B cell (primary cell): ENCODE measurements around the gene HSPB9. TPM values are rescaled to one million over a fixed set of nuclear protein-coding genes. Genes with fewer than 3 reads are reported as not detected.

Experiments used
- ATAC-seq: fragments of 200-7000 bp; cut with Tn5 transposase; one replicate; pipeline ENCODE4 v1.10.0; 2021; ENCODE audit warnings: low read depth, mild to moderate bottlenecking, moderate number of reproducible peaks, moderate library complexity
- CTCF ChIA-PET: fragments of 350-600 bp; sonication (Branson Sonifier 250); formaldehyde crosslinking; loops from one replicate; lab custom pipeline; 2021; ENCODE audit warnings: antibody characterized with exemption, inconsistent platforms; lab: Charles Lee
- POLR2A ChIA-PET: fragments of 350-600 bp; sonication (Branson Sonifier 250); formaldehyde crosslinking; loops from one replicate; lab custom pipeline; 2021; ENCODE audit warnings: antibody characterized with exemption; lab: Charles Lee
- DNase-seq: peaks from one replicate; pipeline ENCODE4 v3.0.0; 2013
- H2AFZ ChIP-seq: 2 replicates; pipeline ENCODE4 v1.6.1; 2012; ENCODE audit warnings: mild to moderate bottlenecking, low read depth, low read length; ENCODE audit not compliant: insufficient read depth, poor library complexity, severe bottlenecking
- H3K27ac ChIP-seq, 2 donors: 1 replicate in 1 of 2; 2 replicates in 1 of 2; pipeline ENCODE4 v1.5.1; 2012 to 2013; ENCODE audit warnings: low read length in 2 of 2, mild to moderate bottlenecking in 2 of 2, moderate library complexity in 1 of 2
- H3K27me3 ChIP-seq, 4 experiments: fragments of 200-600 bp in 1 of 4; sonication (generic) in 1 of 4; replicated peaks in 1 of 4; 1 replicate in 2 of 4; 2 replicates in 2 of 4; pipeline versions ENCODE4 v1.6.1 to v1.7.0; 2013 to 2016; ENCODE audit warnings: low read length in 3 of 4, mild to moderate bottlenecking in 2 of 4, mixed read lengths in 1 of 4, moderate library complexity in 1 of 4; ENCODE audit not compliant: insufficient read depth in 4 of 4, control insufficient read depth in 3 of 4; ENCODE audit errors: control extremely low read depth in 1 of 4
- H3K36me3 ChIP-seq, 2 experiments: replicated peaks in 1 of 2; 1 replicate in 1 of 2; 2 replicates in 1 of 2; pipeline versions ENCODE4 v1.6.1 to v1.7.1; 2013; ENCODE audit warnings: low read length in 1 of 2; ENCODE audit not compliant: insufficient read depth in 2 of 2, control insufficient read depth in 1 of 2; ENCODE audit errors: control extremely low read depth in 1 of 2, extremely low read depth in 1 of 2
- H3K4me1 ChIP-seq, 2 donors: fragments of 200-600 bp in 1 of 2; sonication (generic) in 1 of 2; 1 replicate in 1 of 2; 2 replicates in 1 of 2; pipeline versions ENCODE4 v1.5.1 to v1.6.1; 2013 to 2017; ENCODE audit warnings: low read length in 2 of 2; ENCODE audit not compliant: control insufficient read depth in 2 of 2, insufficient read depth in 2 of 2
- H3K4me2 ChIP-seq: replicated peaks from 2 replicates; pipeline ENCODE3; 2012; ENCODE audit warnings: mild to moderate bottlenecking, low read depth, low read length; ENCODE audit not compliant: poor library complexity, severe bottlenecking
- H3K4me3 ChIP-seq, 5 experiments: fragments of 200-600 bp in 1 of 5; sonication (generic) in 1 of 5; 1 replicate in 3 of 5; 2 replicates in 2 of 5; pipeline versions ENCODE4 v1.5.1 to v1.7.0; 2011 to 2016; ENCODE audit warnings: low read length in 4 of 5, mild to moderate bottlenecking in 4 of 5, low read depth in 2 of 5, control low read depth in 1 of 5, moderate library complexity in 1 of 5; ENCODE audit not compliant: insufficient read depth in 1 of 5; ENCODE audit errors: control extremely low read depth in 1 of 5, extremely low read depth in 1 of 5
- H3K79me2 ChIP-seq: fragments of 200-600 bp; sonication (generic); one replicate; pipeline ENCODE4 v1.6.0; 2016; ENCODE audit warnings: low read length; ENCODE audit not compliant: control insufficient read depth, insufficient read depth
- H3K9ac ChIP-seq: fragments of 200-600 bp; sonication (generic); 2 replicates; pipeline ENCODE4 v1.6.1; 2017; ENCODE audit warnings: mild to moderate bottlenecking, low read length, moderate library complexity
- H3K9me3 ChIP-seq, 3 donors: one replicate each; pipeline versions ENCODE4 v1.6.1 to v1.7.1; 2013; ENCODE audit warnings: low read length in 2 of 3; ENCODE audit not compliant: control insufficient read depth in 2 of 3, insufficient read depth in 1 of 3; ENCODE audit errors: control extremely low read depth in 1 of 3
- H4K20me1 ChIP-seq: 2 replicates; pipeline ENCODE4 v1.6.0; 2012; ENCODE audit warnings: mild to moderate bottlenecking, low read length; ENCODE audit not compliant: insufficient read depth, control insufficient read depth, poor library complexity, severe bottlenecking
- H3K27ac Mint-ChIP-seq: one replicate; pipeline ENCODE4 v1.8.0; 2021; ENCODE audit warnings: mixed read lengths
- H3K27me3 Mint-ChIP-seq: one replicate; pipeline ENCODE4 v1.8.0; 2021; ENCODE audit warnings: mixed read lengths
- H3K4me1 Mint-ChIP-seq: one replicate; pipeline ENCODE4 v1.8.0; 2021; ENCODE audit warnings: mixed read lengths
- H3K4me3 Mint-ChIP-seq: one replicate; pipeline ENCODE4 v1.8.0; 2021; ENCODE audit warnings: mixed read lengths
- H3K9me3 Mint-ChIP-seq: one replicate; pipeline ENCODE4 v1.8.0; 2022; ENCODE audit warnings: mixed read lengths; ENCODE audit not compliant: insufficient read depth
- CTCF ChIP-seq: fragments of 200-600 bp; IDR thresholded peaks from one replicate; pipeline ENCODE4 v1.8.0; 2022; ENCODE audit warnings: antibody characterized with exemption, mild to moderate bottlenecking
- EZH2 ChIP-seq: IDR thresholded peaks from 2 replicates; pipeline ENCODE4 v1.6.1; 2012; ENCODE audit warnings: borderline replicate concordance, low read depth, mild to moderate bottlenecking, moderate library complexity, low read length; ENCODE audit not compliant: insufficient read depth, poor library complexity, severe bottlenecking
- WGBS: methylation state at CpG from one replicate; pipeline ENCODE4 v1.1.5; 2013; ENCODE audit warnings: missing lambda C conversion rate; ENCODE audit not compliant: insufficient coverage; 5-methylcytosine and 5-hydroxymethylcytosine counted together
- intact Hi-C: fragments of 100-400 bp; cut with micrococcal nuclease; formaldehyde crosslinking; loops from one replicate; pipeline ENCODE4 v1.10.0; 2022
- polyA plus RNA-seq: library from polyadenylated mRNA; depleted of rRNA; stranded (reverse); fragments of >200 nt; gene quantifications from 2 replicates; pipeline ENCODE4 v1.2.3, GENCODE V29; 2012
- total RNA-seq, 2 donors: library from RNA; stranded (reverse); fragments of 120-200 nt in 1 of 2; gene quantifications; 1 replicate in 1 of 2; 2 replicates in 1 of 2; pipeline versions ENCODE4 v1.2.3 to v1.2.4, GENCODE V29; 2013 to 2022

HSPB9 gene
- total and polyA plus RNA-seq, 2 donors (not counting 1 experiment from before 2014, with no cell fraction given), result 0.09 TPM; not detected in 1

DNA sequence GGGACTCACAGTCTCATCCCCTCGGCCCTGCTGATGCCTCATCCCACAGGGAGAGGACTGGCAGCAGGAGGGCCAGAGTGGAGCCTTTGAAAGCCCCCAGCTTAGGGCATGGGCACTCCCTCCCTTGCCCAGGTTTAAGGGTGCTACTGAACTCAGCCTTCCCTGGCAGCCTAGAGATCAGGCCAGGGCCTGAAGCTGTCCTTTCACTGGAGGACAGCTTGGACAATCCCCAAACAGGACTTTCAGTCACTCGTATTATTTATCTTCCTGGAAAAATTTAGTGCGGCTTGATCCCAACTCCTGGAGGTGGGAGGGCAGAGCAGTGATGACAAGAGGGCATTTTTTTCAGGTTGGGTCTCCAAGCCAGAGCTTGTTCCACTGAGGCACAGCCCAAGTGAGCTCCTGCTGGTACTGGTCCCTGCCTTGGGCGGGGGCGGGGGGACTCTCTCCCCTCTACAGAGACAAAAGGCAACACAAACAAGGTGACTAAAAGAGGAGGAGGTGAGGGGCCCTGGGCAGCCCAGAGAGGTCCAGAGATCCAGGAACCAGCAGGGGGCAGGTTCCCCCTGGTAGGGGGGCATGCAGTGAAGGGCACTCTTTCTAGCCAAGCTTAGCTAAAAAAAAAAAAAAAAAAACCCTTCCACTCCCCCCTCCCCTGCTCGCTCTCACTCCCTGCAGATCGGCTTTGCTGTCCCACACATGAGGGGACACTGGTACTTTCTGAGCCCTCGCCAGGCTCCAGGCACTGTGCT is 26.1 kb upstream of the HSPB9 start:
- TF ChIP-seq CTCF, result no peak
- TF ChIP-seq EZH2, result no peak
- H3K27ac Mint-ChIP-seq, result no peak overlapping the region
- H3K9ac ChIP-seq, result no peak overlapping the region
- no peaks in the 10 kb centered on the region for H3K9me3 ChIP-seq
- 90% methylated on average over 4 of the region's 8 CpGs for WGBS
- DNase-seq, result no peak
- ChIA-PET CTCF (interaction anchor here (1.0 to 1.9 kb wide), 4 partner anchors 14 to 71 kb away, joined by 3 to 7 read pairs (median 4); no protein-coding TSS in a partner anchor), POLR2A (interaction anchor here (0.6 kb wide), 1 partner anchor 79 kb away, joined by 5 read pairs; the partner anchor contains the start of gene DNAJC7)
- no peaks in the 10 kb centered on the region for H3K36me3 ChIP-seq
- peaks cover 0 to 23% (median 11%) of the 10 kb centered on the region in 4 experiments for H3K27me3 ChIP-seq
- H3K27ac ChIP-seq, result no peak overlapping the region
- no peaks in the 10 kb centered on the region for H4K20me1 ChIP-seq
- H3K4me1 Mint-ChIP-seq, result peaks cover 9% of the 10 kb centered on the region
- no peak overlapping the region for H3K4me2 ChIP-seq
- no peak for ATAC-seq
- intact Hi-C loops, result no loop called here
- H2AFZ ChIP-seq, result no peak overlapping the region
- peaks cover 11 to 17% of the 10 kb centered on the region in 2 donors for H3K4me1 ChIP-seq
- no peaks in the 10 kb centered on the region for H3K79me2 ChIP-seq
- no peak overlapping the region for H3K4me3 ChIP-seq
- no peak overlapping the region for H3K4me3 Mint-ChIP-seq
- H3K27me3 Mint-ChIP-seq, result peaks cover 22% of the 10 kb centered on the region
- H3K9me3 Mint-ChIP-seq, result no peaks in the 10 kb centered on the region
